NCI-H345 treated with DMSO at 0.1 percent for 48 hours (cell line): ENCODE data around the gene SNAI3.

Experiments used
- DNase-seq: peaks from one replicate; lab custom pipeline; 2025; ENCODE audit not compliant: unreplicated experiment; lab: John Stamatoyannopoulos, UW

Gene SNAI3

DNA sequence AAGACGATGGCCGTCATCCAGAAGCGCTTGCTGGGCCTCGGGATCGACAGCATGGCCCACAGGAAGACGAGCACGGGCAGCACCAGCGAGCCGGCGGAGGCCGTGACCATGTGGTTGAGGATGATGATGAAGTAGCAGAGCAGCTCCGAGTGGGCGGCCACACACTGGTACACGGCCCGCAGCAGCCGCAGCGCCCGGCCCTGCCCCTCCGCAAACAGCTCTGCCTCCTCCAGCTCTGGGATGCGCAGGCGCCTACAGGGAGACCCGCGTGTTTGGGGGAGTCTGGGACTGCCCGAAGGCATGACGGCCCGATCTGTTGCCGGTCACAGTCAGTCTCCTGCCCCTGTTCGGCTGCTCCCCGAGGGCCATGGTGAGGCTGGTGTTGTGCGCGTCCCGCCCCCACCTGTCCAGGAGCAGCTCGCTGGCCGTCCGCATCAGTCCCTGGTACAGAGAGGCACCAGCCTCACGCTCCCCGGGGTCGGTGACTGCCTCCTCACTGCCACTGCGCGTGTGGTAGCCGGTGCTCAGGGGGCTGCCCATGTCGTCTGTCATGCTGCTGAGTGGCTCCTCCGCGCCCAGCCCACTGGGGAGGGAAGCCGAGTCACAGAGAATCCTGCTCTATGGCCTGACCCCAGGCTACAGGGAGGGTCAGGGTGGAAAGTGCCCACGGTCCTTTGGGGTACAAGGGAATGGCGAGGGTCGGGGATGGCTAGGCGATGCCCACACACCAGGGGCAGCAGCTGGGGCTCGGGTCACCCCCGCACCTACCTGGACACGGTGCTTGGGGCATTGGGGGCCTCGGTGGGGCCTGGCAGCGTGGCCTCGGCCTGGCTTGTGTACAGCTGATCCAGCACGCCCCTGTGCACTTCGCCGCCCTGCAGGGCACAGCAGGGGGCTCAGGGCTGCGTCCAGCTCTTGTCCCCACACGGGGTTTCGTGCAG, 35.8 kb upstream of the SNAI3 start:
- no peak for DNase-seq

DNA sequence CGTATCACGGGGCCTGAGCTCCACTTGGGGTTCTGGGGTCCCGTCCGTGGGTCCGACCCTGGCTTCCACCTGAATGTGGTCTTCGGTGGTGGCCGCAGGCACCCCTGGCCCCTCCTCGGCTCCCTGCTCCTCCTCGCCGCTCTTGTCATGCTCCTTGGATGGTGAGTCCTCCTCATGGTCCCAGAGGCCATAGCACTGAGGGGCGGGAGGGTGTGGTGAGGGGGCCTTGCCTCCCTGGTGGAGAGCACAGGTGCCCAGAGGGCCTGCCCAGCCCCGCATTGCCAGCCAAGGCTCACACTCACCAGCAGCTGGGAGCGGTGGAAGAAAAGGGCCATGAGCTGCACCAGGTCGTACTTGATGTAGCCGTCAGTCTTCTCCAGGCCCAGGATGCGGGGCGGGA, 34.9 kb upstream of the SNAI3 start:
- DNase-seq: no peak

DNA sequence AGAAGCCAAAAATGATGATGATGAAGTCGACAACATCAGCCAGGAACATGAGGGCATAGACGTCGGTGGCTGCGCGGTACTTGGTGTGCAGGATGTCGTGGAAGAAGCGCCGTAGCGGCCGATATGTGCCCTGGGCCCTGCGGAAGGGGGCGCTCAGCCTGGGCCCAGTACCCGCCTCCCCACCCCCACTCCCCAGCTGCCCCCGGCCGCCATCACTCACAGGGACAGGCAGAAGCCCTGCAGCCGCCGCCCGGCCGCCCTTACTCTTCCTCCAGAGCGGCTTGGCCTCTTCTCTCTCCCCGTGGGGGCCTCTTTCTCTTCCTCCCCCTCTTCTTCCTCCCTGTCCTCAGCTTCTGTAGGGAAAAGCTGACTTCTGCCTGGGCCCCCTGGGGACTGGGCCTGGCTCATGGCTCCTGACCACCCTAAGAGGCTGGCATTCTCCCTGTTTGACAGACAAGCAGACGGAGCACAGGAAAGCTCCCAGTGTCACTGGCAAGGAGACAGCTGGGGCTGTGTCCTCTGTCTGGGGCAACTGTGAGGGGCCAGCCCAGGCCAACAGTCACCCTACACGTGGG, 34.2 kb upstream of the SNAI3 start:
- DNase-seq: no peak

DNA sequence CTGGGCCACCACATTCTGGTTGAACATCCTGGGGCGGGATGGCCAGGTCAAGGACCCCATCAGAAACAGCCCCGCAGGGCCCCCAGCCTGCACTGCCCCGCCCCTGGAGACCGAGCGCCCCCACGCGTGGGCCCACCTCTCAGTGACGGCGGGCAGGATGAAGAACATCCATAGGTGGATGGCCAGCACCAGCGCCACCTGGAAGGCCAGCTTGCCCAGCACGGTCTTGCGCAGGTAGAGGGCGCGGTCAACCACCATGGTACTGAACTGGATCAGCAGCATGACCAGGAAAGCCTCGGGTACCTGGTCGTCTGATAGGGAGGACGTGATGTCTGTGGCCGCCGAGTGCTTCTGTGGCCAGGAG, 33.6 kb upstream of the SNAI3 start:
- DNase-seq: no peak

DNA sequence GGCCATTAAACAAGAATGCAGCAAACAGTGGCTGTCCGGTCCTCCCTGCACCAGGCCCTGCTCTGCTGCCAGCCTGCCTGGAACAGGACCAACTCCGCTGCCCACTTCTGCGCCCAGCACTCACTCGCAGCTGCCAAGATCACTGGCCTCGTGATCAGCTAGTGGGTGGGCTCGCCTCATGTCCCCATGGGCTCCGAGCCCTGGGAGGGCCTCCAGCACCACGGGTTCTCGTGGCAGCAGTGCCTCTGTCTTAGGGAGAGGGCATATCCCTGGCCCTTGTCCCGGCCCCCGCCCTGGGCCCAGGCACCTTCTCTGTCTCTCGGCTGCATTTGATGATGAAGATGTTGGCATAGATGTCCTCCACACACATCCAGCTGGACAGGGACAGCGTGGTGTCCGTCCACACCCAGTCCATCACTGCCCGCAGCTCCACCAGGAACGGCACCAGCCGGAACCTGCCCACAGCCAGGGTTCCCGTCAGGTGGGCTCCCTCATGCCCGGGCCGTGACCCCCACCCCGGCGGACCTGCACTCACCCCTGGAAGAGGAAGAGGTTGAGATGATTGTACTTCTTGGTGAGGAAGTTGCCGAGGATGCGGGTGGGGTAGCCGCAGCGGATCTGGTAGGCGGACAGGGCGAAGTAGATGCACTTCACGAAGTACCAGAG, 33.1 kb upstream of the SNAI3 start:
- no peak for DNase-seq

DNA sequence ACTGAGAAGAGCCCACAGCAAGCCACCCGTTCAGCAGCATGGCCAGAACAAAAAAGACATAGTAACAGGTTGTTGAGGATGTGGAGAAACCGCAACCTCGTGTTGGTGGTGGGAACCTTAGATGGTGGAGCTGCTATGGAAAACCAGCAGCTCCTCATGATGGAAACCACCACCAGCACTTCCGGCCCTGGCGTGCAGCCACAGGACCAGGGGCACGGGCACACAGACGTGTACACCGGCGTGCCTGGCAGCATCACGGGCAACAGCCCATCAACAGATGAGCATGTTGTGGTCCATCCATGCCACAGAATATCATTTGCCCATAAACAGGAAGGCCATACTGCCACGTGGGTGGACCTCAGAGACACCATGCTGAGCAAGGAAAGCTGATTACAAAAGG, 31.9 kb upstream of the SNAI3 start:
- DNase-seq: no peak

DNA sequence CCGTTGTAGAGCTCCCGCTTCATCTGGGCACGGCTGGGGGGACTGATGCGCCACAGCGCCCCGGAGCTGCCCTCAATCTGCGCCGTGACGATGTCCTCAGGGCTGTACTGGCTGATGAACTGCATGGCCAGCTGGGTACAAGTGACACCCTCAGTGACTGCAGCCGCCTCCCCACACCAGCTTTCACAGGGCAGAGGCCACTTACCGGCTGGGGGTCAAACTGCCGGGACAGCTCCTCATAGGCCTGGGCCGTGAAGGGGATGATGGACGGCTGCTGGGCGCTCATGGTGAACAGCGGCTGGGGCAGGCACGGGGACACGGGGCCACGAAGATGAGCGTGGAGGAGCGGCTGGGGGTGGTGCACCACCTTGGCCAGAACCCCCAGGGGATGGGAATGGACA, 30.3 kb upstream of the SNAI3 start:
- DNase-seq: no peak

DNA sequence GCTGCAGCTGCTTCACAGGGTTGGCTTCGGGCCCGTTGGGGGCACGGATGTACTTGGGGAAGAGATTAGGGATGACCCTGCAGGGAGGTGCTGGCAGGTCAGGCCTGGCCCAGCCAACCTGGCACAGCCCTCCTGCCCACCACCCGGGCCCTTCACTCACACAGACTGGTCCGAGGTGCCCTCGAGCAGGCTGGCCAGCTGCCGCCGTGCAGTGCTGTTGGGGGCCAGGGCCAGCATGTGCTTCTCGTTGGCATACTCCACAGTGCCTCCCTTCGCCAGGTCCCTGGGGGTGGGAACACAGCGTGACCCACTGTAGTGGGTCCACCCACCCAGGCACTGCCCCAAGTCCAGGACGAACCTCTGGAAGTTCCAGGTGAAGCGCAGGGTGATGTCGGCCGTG, 29.9 kb upstream of the SNAI3 start:
- no peak for DNase-seq

DNA sequence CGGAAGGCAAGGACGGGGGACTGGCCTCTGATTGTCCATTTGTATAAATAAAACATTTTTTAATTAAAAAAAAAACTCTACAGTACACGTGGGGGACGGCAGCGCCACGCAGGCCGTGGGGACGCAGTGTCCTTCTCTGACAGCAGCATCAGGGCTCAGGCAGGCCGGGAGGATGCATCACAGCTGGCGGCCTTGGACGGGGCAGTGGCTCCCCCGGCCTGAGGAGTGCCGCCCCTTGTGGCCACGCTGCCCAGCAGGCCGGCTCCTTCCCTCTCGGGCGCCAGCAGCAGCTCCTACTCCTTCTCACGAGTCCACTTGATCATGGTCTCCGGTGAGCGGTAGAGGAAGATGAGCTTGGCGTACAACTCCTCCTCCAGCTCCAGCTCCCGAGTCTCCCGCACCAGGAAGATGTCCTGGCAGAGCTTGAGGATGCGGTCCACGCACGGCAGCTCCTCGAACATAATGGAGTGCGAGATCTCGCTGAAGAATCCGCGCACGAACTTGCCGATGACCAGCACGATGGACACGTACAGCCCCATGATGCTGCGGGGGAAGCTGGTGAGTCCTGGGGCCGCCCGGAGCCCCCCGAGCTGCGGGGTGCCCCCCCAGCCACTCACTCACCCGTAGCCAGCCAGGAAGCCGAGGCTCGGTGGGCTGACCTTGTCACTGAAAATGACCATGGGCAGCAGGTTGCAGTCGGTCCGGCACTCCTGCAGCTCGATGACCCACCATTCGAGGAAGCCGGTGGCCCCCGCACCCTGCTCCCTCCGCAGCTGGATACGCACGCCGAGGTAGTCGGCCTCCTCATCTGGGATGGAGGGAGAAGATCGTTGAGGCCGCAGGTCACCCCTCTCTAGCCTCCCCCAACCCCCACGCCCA, 29.2 kb upstream of the SNAI3 start:
- DNase-seq: no peak

DNA sequence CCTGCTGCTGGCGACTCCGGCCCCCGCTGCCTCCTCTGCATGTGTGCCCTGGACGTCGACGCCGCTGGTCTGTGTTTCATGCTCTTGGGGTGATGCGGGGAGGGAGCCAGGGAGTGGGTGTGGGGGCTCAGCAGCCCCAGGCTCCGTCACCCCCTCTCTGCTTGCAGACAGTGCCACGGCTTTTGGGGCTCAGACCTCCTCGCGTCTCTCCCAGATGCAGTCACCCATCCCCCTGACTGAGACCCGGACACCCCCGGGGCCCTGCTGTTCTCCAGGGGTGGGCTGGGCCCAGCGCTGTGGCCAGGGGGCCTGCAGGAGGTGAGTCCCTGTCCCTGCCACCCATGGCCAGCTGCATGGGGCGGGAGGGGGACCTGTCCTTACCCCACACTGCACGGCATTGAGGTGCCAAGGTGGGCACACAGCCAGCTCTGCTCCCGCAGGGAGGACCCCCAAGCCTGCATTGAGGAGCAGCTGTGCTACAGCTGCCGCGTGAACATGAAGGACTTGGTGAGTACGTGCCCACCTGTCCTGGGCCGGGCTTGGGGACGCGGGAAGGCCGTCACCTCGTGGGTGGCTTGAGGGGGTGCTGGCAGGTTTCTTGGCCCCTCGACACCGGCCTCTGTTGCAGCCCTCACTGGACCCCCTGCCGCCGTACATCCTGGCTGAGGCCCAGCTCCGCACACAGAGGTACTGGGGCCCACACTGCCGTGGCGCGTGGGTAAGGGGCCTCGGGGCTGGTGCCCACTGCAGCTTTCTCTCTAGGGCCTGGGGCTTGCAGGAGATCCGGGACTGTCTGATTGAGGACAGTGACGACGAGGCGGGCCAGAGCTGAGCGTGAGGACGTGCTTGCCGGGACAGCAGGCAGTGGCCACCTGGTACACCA, 28.4 kb upstream of the SNAI3 start:
- DNase-seq: no peak

DNA sequence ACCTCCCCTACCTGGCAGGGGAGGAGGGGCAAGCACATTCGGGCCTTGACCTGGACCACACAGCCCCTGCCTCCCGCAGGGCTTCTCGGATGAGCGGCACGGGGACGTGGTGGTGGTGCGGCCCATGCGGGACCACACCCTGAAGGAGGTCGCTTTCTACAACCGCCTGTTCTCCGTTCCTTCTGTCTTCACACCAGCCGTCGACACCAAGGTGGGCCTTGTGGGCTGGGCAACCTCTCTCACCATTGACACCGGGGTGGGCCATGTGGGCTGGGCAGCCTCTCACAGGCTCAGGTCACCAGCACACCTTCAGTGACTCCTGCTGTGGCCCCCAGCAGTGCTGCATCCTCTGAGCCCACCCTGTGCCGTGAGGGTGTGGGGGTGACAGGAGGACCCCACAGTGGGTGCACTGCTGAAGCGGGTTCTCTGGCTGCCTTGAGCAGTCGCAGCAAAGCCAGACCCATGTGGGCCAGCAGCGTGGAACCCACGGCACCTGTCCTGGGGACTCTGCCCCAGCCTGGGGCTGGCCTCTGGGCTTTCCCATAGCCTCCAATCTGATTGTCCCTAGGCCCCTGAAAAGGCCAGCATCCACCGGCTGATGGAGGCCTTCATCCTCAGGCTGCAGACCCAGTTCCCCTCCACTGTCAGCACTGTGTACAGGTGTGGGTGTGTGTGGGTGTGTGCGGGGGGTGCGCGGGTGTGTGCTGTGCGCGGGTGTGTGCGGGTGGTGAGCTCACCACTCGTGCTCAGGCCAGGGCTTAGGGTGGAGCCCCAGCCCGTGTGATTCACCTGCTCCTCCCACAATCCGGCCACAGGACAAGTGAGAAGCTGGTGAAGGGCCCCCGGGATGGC, 27.5 kb upstream of the SNAI3 start:
- DNase-seq: no peak

DNA sequence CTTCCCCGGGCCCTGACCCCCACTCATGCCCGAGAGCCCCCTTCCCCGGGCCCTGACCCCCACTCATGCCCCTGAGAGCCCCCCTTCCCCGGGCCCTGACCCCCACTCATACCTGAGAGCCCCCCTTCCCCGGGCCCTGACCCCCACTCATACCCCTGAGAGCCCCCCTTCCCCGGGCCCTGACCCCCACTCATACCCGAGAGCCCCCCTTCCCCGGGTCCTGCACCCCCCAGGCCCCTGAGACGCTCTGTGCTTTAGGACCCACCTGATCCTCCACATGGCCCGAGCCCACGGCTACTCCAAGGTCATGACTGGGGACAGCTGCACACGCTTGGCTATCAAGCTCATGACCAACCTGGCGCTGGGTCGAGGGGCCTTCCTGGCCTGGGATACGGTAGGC, 26.7 kb upstream of the SNAI3 start:
- DNase-seq: no peak

DNA sequence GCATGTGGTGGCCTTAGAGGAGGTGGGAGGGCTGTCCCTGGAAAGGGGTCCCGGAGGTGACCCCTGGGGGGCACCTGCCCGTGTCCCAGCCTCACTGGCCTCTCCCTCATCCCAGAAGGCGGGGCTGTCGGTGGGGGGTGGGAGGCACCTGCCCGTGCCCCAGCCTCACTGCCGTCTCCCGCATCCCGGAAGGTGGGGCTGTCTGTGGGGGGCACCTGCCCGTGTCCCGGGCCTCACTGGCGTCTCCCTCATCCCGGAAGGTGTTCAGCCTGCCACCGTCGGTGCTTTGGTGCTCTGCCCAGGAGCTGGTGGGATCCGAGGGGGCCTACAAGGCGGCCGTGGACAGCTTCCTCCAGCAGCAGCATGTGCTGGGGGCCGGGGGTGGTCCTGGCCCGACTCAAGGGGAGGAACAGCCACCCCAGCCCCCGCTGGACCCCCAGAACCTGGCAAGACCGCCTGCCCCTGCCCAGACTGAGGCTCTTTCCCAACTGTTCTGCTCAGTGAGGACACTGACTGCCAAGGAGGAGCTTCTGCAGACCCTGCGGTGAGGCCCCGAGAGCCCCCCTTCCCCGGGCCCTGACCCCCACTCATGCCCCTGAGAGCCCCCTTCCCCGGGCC, 26.2 kb upstream of the SNAI3 start:
- no peak for DNase-seq

DNA sequence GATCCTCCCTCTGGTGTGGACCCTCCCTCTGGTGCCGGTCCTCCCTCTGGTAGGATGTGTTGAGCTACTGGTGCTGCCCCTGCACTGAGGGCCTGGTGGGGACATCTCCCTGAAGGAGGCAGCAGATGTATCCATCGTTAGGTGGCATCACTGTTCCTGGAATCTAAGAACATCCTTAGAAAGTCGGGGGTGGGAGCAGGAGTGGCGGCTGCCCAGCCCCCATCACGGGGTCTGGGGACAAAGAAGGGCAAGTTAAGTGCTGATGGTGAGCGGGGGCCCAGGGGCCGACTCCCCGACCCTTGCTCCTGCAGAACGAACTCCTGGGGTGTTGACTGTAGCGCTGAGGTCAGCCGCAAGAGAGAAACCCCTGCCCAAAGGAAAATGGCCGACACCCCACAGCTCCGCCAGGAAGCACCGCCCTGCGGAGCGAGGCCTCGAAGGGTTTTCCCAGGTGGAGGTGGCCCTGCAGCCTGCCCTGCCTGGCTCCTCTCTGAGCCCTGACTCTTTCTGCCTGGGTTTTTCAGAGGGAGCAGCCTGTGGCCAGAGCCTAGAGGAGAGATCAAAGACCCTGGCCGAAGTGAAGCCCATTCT, 25.5 kb upstream of the SNAI3 start:
- DNase-seq: no peak

DNA sequence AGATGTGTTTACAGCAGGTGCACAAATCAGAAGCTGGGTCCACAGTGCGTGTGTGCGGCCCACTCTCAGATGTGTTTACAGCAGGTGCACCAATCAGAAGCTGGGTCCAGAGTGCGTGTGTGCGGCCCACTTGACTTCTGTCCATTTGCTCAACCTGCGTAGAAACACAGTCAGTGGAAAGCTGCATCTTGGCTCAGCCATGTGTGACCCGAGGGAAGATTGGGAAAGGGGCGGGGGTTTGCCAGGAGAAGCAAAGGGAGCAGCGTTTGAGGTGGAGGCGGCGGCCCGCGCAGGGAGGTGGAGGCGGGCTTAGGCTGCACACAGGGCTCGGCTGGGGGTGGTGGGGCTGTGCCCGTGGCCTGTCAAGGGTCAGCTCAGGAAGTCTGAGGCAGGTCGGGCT, 24.2 kb upstream of the SNAI3 start:
- DNase-seq: no peak

DNA sequence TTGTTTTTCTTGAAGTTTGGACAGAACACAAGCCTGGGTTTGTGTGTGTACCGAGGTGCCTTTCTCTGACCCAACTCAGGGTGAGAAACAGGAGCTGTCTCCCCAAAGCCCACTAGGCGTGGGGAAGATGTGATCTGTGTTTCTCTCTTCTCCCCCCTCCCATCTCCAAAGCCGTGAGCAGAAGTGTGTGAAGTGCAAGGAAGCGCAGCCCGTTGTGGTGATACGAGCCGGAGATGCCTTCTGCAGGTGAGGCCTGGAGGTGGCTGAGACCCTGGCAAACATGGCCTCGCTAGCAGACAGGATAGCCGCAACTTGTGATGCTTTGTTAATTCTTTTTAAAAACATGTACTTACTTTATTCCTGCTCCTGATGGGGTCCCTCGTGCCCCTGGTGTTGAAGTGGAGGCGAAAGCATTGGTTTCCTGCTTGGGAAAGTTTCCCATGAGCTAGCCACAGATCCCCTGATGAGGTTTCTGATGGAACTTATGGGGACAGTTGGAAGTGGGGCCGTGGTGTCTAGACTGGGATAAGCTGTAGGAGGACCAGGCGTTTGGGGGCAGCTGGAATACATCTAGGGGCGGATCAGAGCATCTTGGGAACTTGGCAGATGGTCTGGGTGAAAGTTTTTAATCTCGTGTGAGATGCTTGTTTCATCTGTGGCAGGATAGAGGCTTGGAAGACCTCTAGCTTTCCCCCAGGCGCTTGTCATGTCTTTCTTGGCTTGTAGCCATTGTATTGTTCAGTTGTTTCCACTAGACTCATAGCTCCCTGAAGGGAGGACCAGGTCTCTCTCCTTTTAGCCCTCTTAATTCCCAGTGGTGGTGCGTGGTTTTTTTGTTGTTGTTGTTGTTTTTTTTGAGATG, 20.9 kb upstream of the SNAI3 start:
- no peak for DNase-seq

DNA sequence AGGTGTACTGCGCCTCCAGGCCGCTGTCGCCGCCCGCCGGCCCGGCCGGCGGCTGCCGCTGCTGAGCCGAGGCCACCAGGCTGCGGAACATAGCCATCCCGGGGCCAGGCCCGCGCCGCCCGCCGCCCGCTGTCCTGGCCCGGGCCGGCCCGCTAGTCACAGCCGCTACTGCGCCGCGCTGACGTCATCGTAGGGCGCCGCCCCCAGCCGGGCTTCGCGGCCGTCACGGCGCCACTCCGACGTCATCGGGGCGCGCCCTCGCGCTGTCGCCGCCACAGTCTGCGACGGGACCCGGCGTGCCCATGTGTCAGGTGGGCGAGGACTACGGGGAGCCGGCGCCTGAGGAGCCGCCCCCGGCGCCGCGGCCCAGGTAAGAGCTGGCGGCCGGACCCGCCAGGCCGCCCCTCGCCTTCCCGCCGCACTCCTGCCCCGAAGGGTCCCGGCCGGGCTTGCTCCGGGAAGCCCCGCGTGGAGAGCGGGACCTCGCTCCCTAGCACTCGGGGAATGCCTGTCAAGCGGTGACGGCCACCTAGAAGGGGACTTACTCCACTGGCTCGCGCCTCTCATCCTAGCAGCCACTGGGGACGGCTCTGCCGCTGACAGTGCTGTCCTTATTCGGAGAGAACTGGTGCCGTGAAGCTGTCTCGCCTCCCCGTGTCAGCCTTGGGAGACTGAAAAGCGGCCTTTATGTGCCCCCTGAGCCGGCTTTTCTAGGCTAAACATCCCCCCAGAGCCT, 20.1 kb upstream of the SNAI3 start, which contains the start of the genes CTU2 and RNF166:
CTU2 (plus strand) TSS at position 275 of the 736 bp plus-strand sequence; CDS start at position 303, 28 bp downstream.
RNF166 (minus strand) TSS at position 180 of the 736 bp plus-strand sequence; CDS start at position 97, 83 bp downstream.
- DNase-seq: peak; percentile 22
